ENCODE measurements around the gene PARVB. TPM values are rescaled to one million over a fixed set of nuclear protein-coding genes. Genes with fewer than 3 reads are reported as not detected.

Gene PARVB
- total and polyA plus RNA-seq, 2 of the 8 experiments (the other 6 are each of a cell fraction or from before 2014, with no cell fraction given), result 14.5 to 18.6 TPM

DNA sequence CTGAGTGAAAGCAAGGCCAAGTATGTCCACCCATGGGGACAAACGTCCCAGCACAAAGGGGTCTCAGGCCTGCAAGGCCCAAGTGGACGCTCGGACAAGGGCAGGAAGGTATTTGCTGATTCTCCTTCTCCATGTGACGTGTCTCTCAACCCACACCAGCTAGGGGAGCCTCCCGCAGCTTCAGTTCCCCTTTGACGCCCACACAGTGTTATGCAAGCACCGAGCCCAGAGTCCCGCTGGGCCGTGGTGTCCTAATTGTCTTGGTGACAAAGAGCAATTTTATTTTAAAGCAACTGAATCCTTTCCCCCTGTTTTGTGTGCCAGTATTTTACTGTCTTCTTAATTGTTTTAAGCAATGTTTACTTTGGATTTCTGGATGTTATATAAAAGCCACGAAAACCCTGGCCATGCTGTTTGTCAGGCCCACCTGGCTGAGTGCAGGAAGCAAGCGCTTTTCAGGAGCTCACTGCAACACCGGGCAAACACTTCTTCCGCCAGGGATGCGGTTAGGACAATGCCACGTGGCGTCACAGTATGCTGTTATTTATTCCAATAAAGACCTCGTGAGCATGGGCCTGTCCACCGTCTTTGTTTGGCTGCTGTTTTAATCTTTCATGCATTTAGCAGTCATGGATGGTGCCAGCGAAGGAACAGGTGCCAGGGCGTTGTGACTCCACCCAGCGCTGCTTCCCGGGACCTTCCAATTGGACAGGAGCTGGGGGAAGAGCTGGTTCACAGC is 148.4 kb downstream of the PARVB start:
- peak overlapping the region; percentile 58 for H4K91ac ChIP-seq (replicated peaks; ENCODE audit: insufficient read length, low read length)
- H3K18ac ChIP-seq (ENCODE audit: extremely low read depth, low read length), result peak overlapping the region; percentile 97; the same call in 1 of the 2 replicates
- no peak overlapping the region for H3K56ac ChIP-seq (replicated peaks; ENCODE audit: insufficient read length, low read depth, low read length)
- no peak for DNase-seq (ENCODE audit: low read depth in 1 of 2, low spot score in 2 of 2)
- H2BK15ac ChIP-seq (ENCODE audit: low read length), result 0 out of 2 replicates have a peak overlapping the region, but pooled peaks have one; percentile 81
- H3K27ac ChIP-seq (ENCODE audit: low read depth, low read length), result no peak overlapping the region
- H3K79me2 ChIP-seq (ENCODE audit: control insufficient read depth in 1 of 2, insufficient read depth in 2 of 2, low read length in 2 of 2), result no peaks in the 10 kb centered on the region
- WGBS, 2 experiments (ENCODE audit: extremely low coverage in 1 of 2, insufficient coverage in 1 of 2, insufficient read length in 1 of 2, insufficient replicate concordance in 2 of 2, low coverage in 1 of 2, low lambda C conversion rate in 2 of 2, missing lambda C conversion rate in 1 of 2), result 74% methylated on average over 22 of the region's 22 CpGs; no CpG with 5 or more reads in 1 of the 2 experiments
- H3K14ac ChIP-seq (ENCODE audit: insufficient read length), result no peak overlapping the region
- peak overlapping the region; percentile 64 for H3K4ac ChIP-seq (replicated peaks; ENCODE audit: insufficient read length, low read depth, low read length)
- peak overlapping the region; percentile 38 for H2BK120ac ChIP-seq (replicated peaks; ENCODE audit: low read depth, low read length)
- H2AFZ ChIP-seq (ENCODE audit: low read length), result no peak overlapping the region
- peak overlapping the region; percentile 41 for H4K5ac ChIP-seq (ENCODE audit: insufficient read length, low read depth, low read length)
- H3K23me2 ChIP-seq (ENCODE audit: low read depth, low read length), result no peaks in the 10 kb centered on the region
- no peaks in the 10 kb centered on the region for H3K9me3 ChIP-seq (ENCODE audit: insufficient read depth in 2 of 2, low read depth in 1 of 2, low read length in 1 of 2)
- H3K36me3 ChIP-seq (ENCODE audit: control insufficient read depth in 2 of 4, insufficient read depth in 4 of 4, low read length in 3 of 4), result no peaks in the 10 kb centered on the region
- peaks cover 5 to 19% (median 13%) of the 10 kb centered on the region in 4 experiments; a peak in 6 of 7 replicates for H3K4me1 ChIP-seq (replicated peaks in 1 of 4; ENCODE audit: control insufficient read depth in 3 of 4, insufficient read depth in 4 of 4, low read length in 3 of 4)
- peak; percentile 62 for FAIRE-seq
- peak overlapping the region in 1 of 2 experiments; percentile 31; a peak in 1 of 4 replicates for H3K4me2 ChIP-seq (ENCODE audit: insufficient read depth in 1 of 2, low read depth in 2 of 2, low read length in 2 of 2)
- H3K4me3 ChIP-seq (ENCODE audit: extremely low read depth in 1 of 4, insufficient read depth in 2 of 4, low read depth in 3 of 4, low read length in 4 of 4), result no peak overlapping the region
- no peaks in the 10 kb centered on the region; a peak in 1 of 7 replicates for H3K27me3 ChIP-seq (replicated peaks in 1 of 4; ENCODE audit: control insufficient read depth in 3 of 4, extremely low read depth in 1 of 4, insufficient read depth in 3 of 4, low read length in 3 of 4)
- ChIA-PET POLR2A (ENCODE audit: partially characterized antibody) (interaction anchor here (1.0 to 2.3 kb wide), 5 partner anchors 8 to 27 kb away, joined by 3 to 8 read pairs (median 5); no protein-coding TSS in a partner anchor), CTCF (ENCODE audit: partially characterized antibody) (interaction anchor here (1.3 to 2.2 kb wide), 4 partner anchors 10 to 87 kb away, joined by 3 to 5 read pairs (median 4); no protein-coding TSS in a partner anchor)
- 0 out of 2 replicates have a peak overlapping the region, but pooled peaks have one; percentile 34 for H2AK5ac ChIP-seq (ENCODE audit: low read depth, low read length)
- no peaks in the 10 kb centered on the region for H3K79me1 ChIP-seq (ENCODE audit: low read depth, low read length)
- peak overlapping the region; percentile 77; the same call in 1 of the 2 replicates for H2BK5ac ChIP-seq (ENCODE audit: low read depth, low read length)
- peak overlapping the region; percentile 75; the same call in 1 of the 2 replicates for H4K8ac ChIP-seq (ENCODE audit: extremely low read depth, insufficient read depth, low read length)
- no peak overlapping the region for H3K9ac ChIP-seq (replicated peaks in 1 of 4; ENCODE audit: extremely low read depth in 1 of 4, low read depth in 3 of 4, low read length in 3 of 4)
- H2BK20ac ChIP-seq (ENCODE audit: low read length), result peak overlapping the region; percentile 93; the same call in 1 of the 2 replicates
- no peaks in the 10 kb centered on the region for H4K20me1 ChIP-seq (replicated peaks in 1 of 2; ENCODE audit: control insufficient read depth in 1 of 2, insufficient read depth in 2 of 2, low read length in 2 of 2)
- H3K23ac ChIP-seq (ENCODE audit: insufficient read length), result no peak overlapping the region
- peak overlapping the region; percentile 85; the same call in 1 of the 2 replicates for H2BK12ac ChIP-seq (ENCODE audit: low read depth, low read length)
- TF ChIP-seq CTCF (IDR thresholded peaks at IDR 0.05; ENCODE audit: control extremely low read depth in 1 of 3, insufficient read depth in 1 of 3, low read depth in 1 of 3, low read length in 3 of 3), result no peak
- TF ChIP-seq SP4 (IDR thresholded peaks at IDR 0.05; ENCODE audit: low read length), result no peak
- TF ChIP-seq, protein P1, sequence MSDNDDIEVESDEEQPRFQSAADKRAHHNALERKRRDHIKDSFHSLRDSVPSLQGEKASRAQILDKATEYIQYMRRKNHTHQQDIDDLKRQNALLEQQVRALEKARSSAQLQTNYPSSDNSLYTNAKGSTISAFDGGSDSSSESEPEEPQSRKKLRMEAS (IDR thresholded peaks at IDR 0.05), result peak; percentile 47
- TF ChIP-seq JUN (IDR thresholded peaks at IDR 0.05; ENCODE audit: low read depth, low read length), result no peak
- TF ChIP-seq CREB1 (IDR thresholded peaks at IDR 0.05), result 0 out of 2 replicates have a peak, but pooled peaks have one; percentile 16
- no peak for TF ChIP-seq BRCA1 (IDR thresholded peaks at IDR 0.05; ENCODE audit: low read depth, low read length)
- no peak for TF ChIP-seq TAF1 (IDR thresholded peaks at IDR 0.05; ENCODE audit: low read depth, low read length)
- 0 out of 3 replicates have a peak, but pooled peaks of 1 of the 2 experiments have one; percentile 45 for TF ChIP-seq EP300 (IDR thresholded peaks at IDR 0.05; ENCODE audit: borderline replicate concordance in 1 of 2, low read depth in 2 of 2, low read length in 2 of 2)
- TF ChIP-seq CEBPB (IDR thresholded peaks at IDR 0.05; ENCODE audit: low read depth, low read length), result peak; percentile 76
